ENCODE results near the gene IMP3.
"Not testable (repeated sequence)": the region's sequence is repeated elsewhere in the genome, so short reads cannot be mapped to it uniquely, and the experiment has no call there.

IMP3 gene

GRCh38 chr15:75650908-75651809, 11.1 kb upstream of the IMP3 start:
- no peak for DNase-seq

DNA sequence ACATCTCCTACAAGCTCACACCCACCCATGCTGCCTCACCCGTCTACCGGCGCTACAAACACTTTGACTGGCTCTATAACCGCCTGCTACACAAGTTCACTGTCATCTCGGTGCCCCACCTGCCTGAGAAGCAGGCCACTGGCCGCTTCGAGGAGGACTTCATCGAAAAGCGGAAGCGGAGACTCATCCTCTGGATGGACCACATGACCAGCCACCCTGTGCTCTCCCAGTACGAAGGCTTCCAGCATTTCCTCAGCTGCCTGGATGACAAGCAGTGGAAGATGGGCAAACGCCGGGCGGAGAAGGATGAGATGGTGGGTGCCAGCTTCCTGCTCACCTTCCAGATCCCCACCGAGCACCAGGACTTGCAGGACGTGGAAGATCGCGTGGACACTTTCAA, 9.8 kb upstream of the IMP3 start:
- no peak for DNase-seq

DNA sequence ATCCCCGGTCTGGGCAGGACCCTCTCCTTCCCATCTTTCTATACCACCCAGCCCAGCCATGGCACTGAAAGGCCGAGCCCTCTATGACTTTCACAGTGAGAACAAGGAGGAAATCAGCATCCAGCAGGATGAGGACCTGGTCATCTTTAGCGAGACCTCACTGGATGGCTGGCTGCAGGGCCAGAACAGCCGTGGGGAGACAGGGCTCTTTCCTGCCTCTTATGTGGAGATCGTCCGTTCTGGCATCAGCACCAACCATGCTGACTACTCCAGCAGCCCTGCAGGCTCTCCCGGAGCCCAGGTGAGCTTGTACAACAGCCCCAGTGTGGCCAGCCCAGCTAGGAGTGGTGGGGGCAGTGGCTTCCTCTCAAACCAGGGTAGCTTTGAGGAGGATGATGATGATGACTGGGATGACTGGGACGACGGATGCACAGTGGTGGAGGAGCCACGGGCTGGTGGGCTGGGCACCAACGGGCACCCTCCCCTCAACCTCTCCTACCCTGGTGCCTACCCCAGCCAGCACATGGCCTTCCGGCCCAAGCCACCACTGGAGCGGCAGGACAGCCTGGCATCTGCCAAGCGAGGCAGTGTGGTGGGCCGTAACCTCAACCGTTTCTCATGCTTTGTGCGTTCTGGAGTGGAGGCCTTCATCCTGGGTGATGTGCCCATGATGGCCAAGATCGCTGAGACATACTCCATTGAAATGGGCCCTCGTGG, 9.2 kb upstream of the IMP3 start:
- DNase-seq, result no peak

DNA sequence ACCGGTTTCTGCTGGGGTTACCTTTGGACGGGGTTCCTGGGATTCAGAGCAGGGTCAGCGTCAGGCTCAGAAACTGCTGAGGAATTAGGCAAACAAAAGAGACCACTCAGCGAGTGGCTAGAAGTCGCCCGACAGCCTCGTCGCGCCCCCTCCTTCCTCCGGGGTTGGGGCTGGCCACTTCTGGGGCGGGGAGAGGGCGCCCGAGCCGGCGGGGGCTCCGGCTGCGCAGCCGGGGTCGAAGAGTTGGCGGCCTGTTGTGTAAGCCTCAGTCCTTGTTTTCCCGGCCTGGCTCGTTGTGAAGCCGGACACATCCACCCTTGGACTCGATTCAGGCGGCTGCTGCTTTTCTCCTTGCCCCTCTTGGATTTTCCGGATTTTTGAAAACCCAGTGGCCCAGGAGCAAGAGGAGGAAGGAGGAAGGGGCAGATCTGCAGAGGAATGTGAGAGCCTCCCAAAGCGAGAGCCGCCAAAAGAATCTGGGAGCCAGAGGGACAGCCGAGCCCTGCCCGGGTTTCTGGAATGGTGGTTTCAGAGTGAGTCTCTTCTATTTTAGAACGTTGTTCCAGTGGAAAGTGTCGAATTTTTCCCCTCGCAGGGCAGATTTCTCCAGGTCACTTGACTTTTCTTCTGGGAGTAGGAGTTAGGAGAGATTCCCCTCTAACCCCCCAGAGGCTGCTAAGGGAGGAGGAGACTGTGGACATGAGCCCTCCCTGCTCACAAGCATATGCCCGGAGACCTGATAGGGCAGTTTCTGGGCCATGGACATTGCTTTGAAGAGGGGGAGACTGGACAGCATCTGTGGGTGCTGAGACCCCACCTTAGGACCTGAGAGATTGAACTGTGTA, 8.4 kb upstream of the IMP3 start:
- no peak for DNase-seq

DNA sequence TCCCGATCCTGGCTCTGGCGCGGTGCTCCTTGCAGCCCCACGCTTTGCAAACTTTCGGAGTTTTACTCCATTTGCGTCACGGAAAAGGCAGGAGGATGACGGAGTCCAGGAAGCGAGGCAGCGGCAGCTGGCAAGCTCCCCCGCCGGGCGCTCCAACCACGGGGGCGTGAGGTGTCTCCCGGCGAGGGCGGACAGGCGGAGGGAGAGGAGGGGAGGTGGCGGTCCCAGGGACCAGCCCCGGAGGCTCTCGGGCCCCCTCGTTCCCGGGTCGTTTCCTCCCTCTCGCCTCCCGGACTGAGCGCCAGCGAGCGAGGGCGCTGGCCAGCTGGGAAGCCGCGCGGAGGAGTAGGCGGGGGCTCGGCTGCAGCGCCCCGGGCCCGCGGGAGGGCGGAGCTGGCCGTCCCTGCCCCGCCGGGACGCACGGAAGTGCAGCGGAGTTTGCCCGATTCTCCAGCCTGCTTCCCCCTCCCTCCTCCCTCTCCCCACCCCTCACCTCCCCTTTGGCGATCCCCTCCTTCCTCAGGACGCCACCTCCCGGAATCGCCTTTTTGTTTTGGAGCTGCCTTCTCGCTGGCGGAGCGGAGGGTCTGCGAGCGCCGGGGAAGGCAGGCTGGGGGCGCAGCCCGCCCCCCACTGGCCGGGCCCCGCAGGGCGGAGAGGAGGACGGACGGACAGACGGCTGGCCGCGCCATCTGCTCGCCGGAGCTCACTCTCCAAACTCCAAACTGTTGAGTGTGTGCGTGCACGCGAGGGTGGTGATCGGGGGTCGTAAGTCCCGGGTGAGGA, 7.5 kb upstream of the IMP3 start, which contains the start of gene SNX33:
Gene SNX33 (plus strand): TSS at position 543 of the 786 bp plus-strand sequence. CDS start 1,191 bp downstream, outside the sequence.
- peak; percentile 27 to 48 (median 35) for DNase-seq

DNA sequence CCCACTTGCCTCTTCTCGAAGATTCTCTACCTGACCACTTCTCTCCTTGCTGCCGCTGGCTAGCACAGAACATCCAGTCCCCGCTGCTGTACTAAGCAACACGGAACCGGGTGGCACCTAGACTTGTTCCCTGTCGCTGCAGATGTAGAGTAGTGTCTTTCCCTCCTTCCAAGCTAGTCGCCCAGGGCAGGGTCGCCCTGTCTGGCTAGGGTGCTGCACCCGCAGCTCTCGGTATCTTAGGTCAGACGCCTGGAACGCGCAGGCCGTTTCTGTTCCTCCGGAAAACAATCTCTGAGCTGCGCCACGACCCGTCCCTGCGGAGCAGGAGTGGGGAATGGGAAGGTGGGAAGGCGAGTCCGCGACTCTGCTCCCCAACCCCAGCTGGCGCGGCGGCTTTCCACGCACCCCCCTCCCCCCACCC, 6.9 kb upstream of the IMP3 start:
- DNase-seq, result no peak

GRCh38 chr15:75646112-75646943, 6.3 kb upstream of the IMP3 start:
- no peak for DNase-seq

- DNase-seq, result no peak
These were observed 4.4 kb upstream of the IMP3 start for GRCh38 chr15:75644376-75644775.

DNA sequence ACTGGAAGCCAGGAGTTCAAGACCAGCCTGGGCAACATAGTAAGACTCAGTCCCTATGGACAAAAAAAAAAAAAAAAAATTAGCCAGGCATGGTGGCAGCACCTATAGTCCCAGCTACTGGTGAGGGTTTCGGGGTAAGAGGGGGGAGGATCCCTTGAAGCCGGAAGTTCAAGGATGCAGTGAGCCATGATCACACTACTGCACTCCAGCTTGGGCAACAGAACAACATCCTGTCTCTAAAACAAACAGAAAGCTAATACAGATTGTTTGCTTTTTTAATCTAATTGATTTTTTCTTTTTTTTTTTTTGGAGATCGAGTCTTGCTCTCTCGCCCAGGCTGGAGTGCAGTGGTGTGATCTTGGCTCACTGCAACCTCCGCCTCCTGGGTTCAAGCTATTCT, 1.6 kb upstream of the IMP3 start:
- DNase-seq, result no peak

- no peak for DNase-seq
These were observed 1.1 kb upstream of the IMP3 start for GRCh38 chr15:75641179-75641503.

GRCh38 chr15:75640483-75641178, 607 bp upstream of the IMP3 start:
- peak in 4 of 5 donors; percentile 30 to 78 (median 46) for DNase-seq

DNA sequence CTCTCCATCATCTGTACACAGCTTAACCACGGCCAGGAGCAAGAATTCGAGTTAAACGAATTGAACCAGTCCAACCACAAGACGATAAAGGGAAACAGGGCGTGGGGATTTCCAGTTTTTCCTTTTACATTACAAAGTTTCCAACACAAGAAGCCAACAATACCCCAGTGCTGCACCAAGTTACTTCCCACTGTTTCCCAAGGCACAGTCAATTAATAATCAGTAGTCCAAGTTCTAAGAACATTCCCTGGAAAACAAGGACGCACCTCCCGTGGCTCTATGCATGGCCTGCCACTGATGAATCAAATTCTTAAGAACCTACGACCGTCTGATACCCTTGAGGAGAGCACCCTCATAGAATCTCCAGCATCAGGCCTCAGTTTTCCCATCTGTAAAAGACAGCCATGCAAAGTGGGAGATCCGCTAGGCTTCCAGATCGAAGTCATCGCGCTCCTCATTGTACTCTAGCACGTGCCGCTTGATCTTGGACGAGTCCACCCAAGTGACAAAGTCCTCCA, 774 bp downstream of the IMP3 start:
- no peak for DNase-seq

DNA sequence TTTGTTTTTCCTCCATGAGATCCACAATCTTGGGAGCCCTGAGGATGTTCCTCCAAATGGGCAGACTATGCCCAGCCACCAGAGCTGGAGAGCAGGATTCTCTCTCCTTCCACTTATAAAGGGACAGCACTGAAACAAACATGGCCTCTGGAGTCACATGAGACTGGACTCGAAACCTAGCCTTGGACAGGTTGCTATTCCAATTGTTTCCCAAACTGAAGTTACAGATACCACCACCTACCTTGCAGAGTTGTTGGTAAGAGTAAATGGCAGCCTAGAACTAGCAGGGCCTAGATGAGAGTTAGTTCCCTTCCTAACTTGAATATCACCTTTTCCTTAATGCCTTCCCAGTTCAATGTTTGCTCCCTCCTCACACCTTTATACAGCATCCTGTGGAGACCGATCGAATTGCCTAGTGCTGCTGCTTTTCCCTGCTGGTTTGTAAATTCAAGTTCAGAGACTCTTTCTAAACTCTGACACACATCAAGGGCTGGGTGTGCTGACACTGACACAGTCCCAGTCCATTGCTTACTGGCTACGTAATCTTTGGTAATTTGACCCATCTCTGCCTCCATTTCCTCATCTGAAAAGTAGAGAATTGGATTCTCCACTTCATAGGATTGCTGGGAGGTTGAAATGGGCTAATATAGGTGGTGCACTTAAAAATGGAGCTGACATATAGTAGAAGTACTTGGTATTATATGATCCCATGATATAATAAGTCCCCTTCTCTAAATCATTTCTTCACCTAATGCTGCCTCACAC, 2.6 kb downstream of the IMP3 start:
- DNase-seq, result no peak

GRCh38 chr15:75636026-75636425, 4.0 kb downstream of the IMP3 start:
- DNase-seq, result no peak

- DNase-seq, result not testable (repeated sequence)
These were observed 6.1 kb downstream of the IMP3 start for GRCh38 chr15:75633922-75634321.

- DNase-seq, result no peak
These were observed 8.1 kb downstream of the IMP3 start for GRCh38 chr15:75631935-75632334.

- peak; percentile 81 to 97 (median 86) for DNase-seq
These were observed 14.3 kb downstream of the IMP3 start, which contains the start of gene SNUPN for GRCh38 chr15:75625542-75626347. TSS of gene SNUPN (minus strand) at chr15:75625725. CDS start at chr15:75621051, 4,674 bp downstream.

GRCh38 chr15:75622505-75622904, 17.5 kb downstream of the IMP3 start:
- DNase-seq, result no peak
